ENCODE measurements around the gene DHX35. TPM values are rescaled to one million over a fixed set of nuclear protein-coding genes. Genes with fewer than 3 reads are reported as not detected.

Gene DHX35
- total and polyA plus RNA-seq, 2 of the 8 experiments (the other 6 are each of a cell fraction or from before 2014, with no cell fraction given): 21.9 to 27.7 TPM

DNA sequence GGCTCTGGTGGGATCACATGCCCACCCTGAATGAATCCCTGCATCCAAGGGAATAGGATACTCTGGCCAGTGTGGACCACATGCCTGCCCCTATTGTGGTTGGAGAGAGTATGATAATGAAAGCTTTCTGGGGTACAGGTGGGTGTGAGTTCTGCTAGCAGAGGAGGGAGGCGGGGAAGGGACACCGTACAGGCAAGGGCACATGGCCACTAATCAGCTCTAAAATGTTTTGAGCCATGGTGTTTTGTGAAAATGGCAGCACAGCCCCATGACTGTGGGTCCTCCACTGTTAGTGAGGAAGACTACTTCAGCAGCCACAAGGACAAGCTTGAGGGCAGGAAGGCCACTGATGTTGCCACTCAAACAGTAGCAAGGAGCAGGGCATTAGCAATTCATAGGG, 11.9 kb upstream of the DHX35 start:
- no peak overlapping the region for H3K4me2 ChIP-seq (ENCODE audit: insufficient read depth in 1 of 2, low read depth in 2 of 2, low read length in 2 of 2)
- no peak overlapping the region for H4K91ac ChIP-seq (replicated peaks; ENCODE audit: insufficient read length, low read length)
- H3K18ac ChIP-seq (ENCODE audit: extremely low read depth, low read length): no peak overlapping the region
- no peak overlapping the region for H2BK120ac ChIP-seq (replicated peaks; ENCODE audit: low read depth, low read length)
- no peak overlapping the region for H4K5ac ChIP-seq (ENCODE audit: insufficient read length, low read depth, low read length)
- peaks cover 4 to 8% of the 10 kb centered on the region in 2 experiments for H4K20me1 ChIP-seq (replicated peaks in 1 of 2; ENCODE audit: control insufficient read depth in 1 of 2, insufficient read depth in 2 of 2, low read length in 2 of 2)
- no peak overlapping the region for H3K4me3 ChIP-seq (ENCODE audit: extremely low read depth in 1 of 4, insufficient read depth in 2 of 4, low read depth in 3 of 4, low read length in 4 of 4)
- H3K9me3 ChIP-seq (ENCODE audit: insufficient read depth in 2 of 2, low read depth in 1 of 2, low read length in 1 of 2): no peaks in the 10 kb centered on the region
- CTCF ChIA-PET (ENCODE audit: partially characterized antibody): interaction anchor here (0.6 to 1.3 kb wide), 3 partner anchors 8 to 314 kb away, joined by 3 to 6 read pairs (median 4); no protein-coding TSS in a partner anchor
- no peak overlapping the region for H2AFZ ChIP-seq (ENCODE audit: low read length)
- H2BK20ac ChIP-seq (ENCODE audit: low read length): no peak overlapping the region
- TF ChIP-seq HDAC6 (IDR thresholded peaks at IDR 0.05; ENCODE audit: low read depth, low read length) (no peak), POLR2AphosphoS5 (IDR thresholded peaks at IDR 0.05; ENCODE audit: low read depth, low read length) (peak; percentile 26; the same call in 1 of the 2 replicates)
- no peaks in the 10 kb centered on the region for H3K23me2 ChIP-seq (ENCODE audit: low read depth, low read length)
- H3K56ac ChIP-seq (replicated peaks; ENCODE audit: insufficient read length, low read depth, low read length): no peak overlapping the region
- H2BK12ac ChIP-seq (ENCODE audit: low read depth, low read length): no peak overlapping the region
- no peaks in the 10 kb centered on the region for H3K27me3 ChIP-seq (replicated peaks in 1 of 4; ENCODE audit: control insufficient read depth in 3 of 4, extremely low read depth in 1 of 4, insufficient read depth in 3 of 4, low read length in 3 of 4)
- no peak overlapping the region for H3K27ac ChIP-seq (ENCODE audit: low read depth, low read length)
- H2BK5ac ChIP-seq (ENCODE audit: low read depth, low read length): no peak overlapping the region
- no peak overlapping the region for H2BK15ac ChIP-seq (ENCODE audit: low read length)
- H3K9ac ChIP-seq (replicated peaks in 1 of 4; ENCODE audit: extremely low read depth in 1 of 4, low read depth in 3 of 4, low read length in 3 of 4): no peak overlapping the region
- 0 out of 4 replicates have a peak, but pooled peaks cover 0 to 7% of the 10 kb centered on the region in 2 experiments for H3K79me2 ChIP-seq (ENCODE audit: control insufficient read depth in 1 of 2, insufficient read depth in 2 of 2, low read length in 2 of 2)
- peaks cover 23 to 64% (median 49%) of the 10 kb centered on the region in 4 experiments for H3K36me3 ChIP-seq (ENCODE audit: control insufficient read depth in 2 of 4, insufficient read depth in 4 of 4, low read length in 3 of 4)
- 87% methylated on average over 2 of the region's 2 CpGs; no CpG with 5 or more reads in 1 of the 2 experiments for WGBS, 2 experiments (ENCODE audit: extremely low coverage in 1 of 2, insufficient coverage in 1 of 2, insufficient read length in 1 of 2, insufficient replicate concordance in 2 of 2, low coverage in 1 of 2, low lambda C conversion rate in 2 of 2, missing lambda C conversion rate in 1 of 2)
- no peaks in the 10 kb centered on the region; the same call in 1 of the 2 replicates for H3K79me1 ChIP-seq (ENCODE audit: low read depth, low read length)
- H3K4ac ChIP-seq (replicated peaks; ENCODE audit: insufficient read length, low read depth, low read length): no peak overlapping the region
- POLR2A ChIA-PET (ENCODE audit: partially characterized antibody): interaction anchor here (3.9 kb wide), 1 partner anchor 12 kb away, joined by 22 read pairs; the partner anchor contains the start of gene DHX35
- no peak overlapping the region for H3K14ac ChIP-seq (ENCODE audit: insufficient read length)
- H3K23ac ChIP-seq (ENCODE audit: insufficient read length): no peak overlapping the region
- no peak overlapping the region for H2AK5ac ChIP-seq (ENCODE audit: low read depth, low read length)
- no peaks in the 10 kb centered on the region for H3K4me1 ChIP-seq (replicated peaks in 1 of 4; ENCODE audit: control insufficient read depth in 3 of 4, insufficient read depth in 4 of 4, low read length in 3 of 4)
- DNase-seq (ENCODE audit: low read depth in 1 of 2, low spot score in 2 of 2) (no peak), FAIRE-seq (no peak)
- no peak overlapping the region for H4K8ac ChIP-seq (ENCODE audit: extremely low read depth, insufficient read depth, low read length)
